GM12878 (cell line): Measurements from ENCODE around the gene CYP4F8. TPM values are rescaled to one million over a fixed set of nuclear protein-coding genes. Genes with fewer than 3 reads are reported as not detected.

Source experiments
- ATAC-seq: fragments of 200-7000 bp; cut with Tn5 transposase; 3 replicates; pipeline ENCODE4 v1.9.1; 2020; ENCODE audit warnings: mild to moderate bottlenecking, moderate library complexity
- BruUV-seq: library from RNA; stranded (reverse); fragments of 400-500 nt; replicated peaks from 2 replicates; lab custom pipeline; 2021; lab: Mats Ljungman, UMichigan
- CTCF ChIA-PET: fragments of 300-600 bp; sonication (Branson Sonifier 250); formaldehyde crosslinking; extraction: SDS; loops from one replicate; lab custom pipeline; 2021; ENCODE audit warnings: inconsistent platforms; lab: Yijun Ruan, JAX
- POLR2A ChIA-PET: fragments of 350-600 bp; formaldehyde crosslinking; extraction: SDS; loops from one replicate; lab custom pipeline; 2021; ENCODE audit warnings: inconsistent platforms; lab: Charles Lee
- RAD21 ChIA-PET: fragments of 300-600 bp; sonication (Branson Sonifier 250); formaldehyde crosslinking; loops from one replicate; lab custom pipeline; 2023; ENCODE audit warnings: antibody characterized with exemption; ENCODE audit not compliant: unreplicated experiment; lab: Charles Lee
- SMC1A ChIA-PET: fragments of 300-600 bp; sonication (Branson Sonifier 250); formaldehyde crosslinking; loops from one replicate; lab custom pipeline; 2023; ENCODE audit not compliant: unreplicated experiment, uncharacterized antibody; lab: Charles Lee
- DNase-seq: peaks from one replicate; pipeline ENCODE4 v3.0.0-alpha.2; 2011; ENCODE audit warnings: low read depth, low spot score
- FAIRE-seq: peaks from 3 replicates; lab custom pipeline; 2011; peaks lifted over from hg19 to GRCh38; lab: Jason Lieb, UNC
- H2AFZ ChIP-seq: 2 replicates; pipeline ENCODE4 v1.6.0; 2011; ENCODE audit warnings: low read depth, low read length, control low read depth; ENCODE audit not compliant: control insufficient read depth
- H3K27ac ChIP-seq: 2 replicates; pipeline ENCODE4 v1.5.1; 2011; ENCODE audit warnings: control low read depth; ENCODE audit not compliant: control insufficient read depth, insufficient read depth
- H3K27me3 ChIP-seq, 2 experiments: replicated peaks in 1 of 2; 2 replicates each; pipeline versions ENCODE4 v1.6.0 to v1.6.1; 2011; ENCODE audit warnings: low read length in 1 of 2; ENCODE audit not compliant: control insufficient read depth in 2 of 2, insufficient read depth in 2 of 2
- H3K36me3 ChIP-seq, 2 experiments: 2 replicates each; pipeline ENCODE4 v1.5.1; 2011; ENCODE audit warnings: low read length in 1 of 2; ENCODE audit not compliant: control insufficient read depth in 2 of 2, insufficient read depth in 2 of 2
- H3K4me1 ChIP-seq: 2 replicates; pipeline ENCODE4 v1.6.1; 2011; ENCODE audit warnings: mild to moderate bottlenecking, low read length, moderate library complexity, mixed read lengths; ENCODE audit not compliant: control insufficient read depth, insufficient read depth
- H3K4me2 ChIP-seq: 2 replicates; pipeline ENCODE4 v1.6.0; 2011; ENCODE audit warnings: control low read depth; ENCODE audit not compliant: control insufficient read depth, insufficient read depth
- H3K4me3 ChIP-seq: fragments of 200-600 bp; sonication (generic); 2 replicates; pipeline ENCODE4 v1.5.1; 2016
- H3K79me2 ChIP-seq: 2 replicates; pipeline ENCODE4 v1.6.0; 2011; ENCODE audit warnings: low read length; ENCODE audit not compliant: control insufficient read depth, insufficient read depth
- H3K9ac ChIP-seq: 2 replicates; pipeline ENCODE4 v1.8.0; 2011; ENCODE audit warnings: low read length, control low read depth, mixed read lengths; ENCODE audit not compliant: control insufficient read depth, insufficient read depth
- H3K9me3 ChIP-seq: replicated peaks from 3 replicates; pipeline ENCODE4 v1.5.1; 2011; ENCODE audit warnings: mild to moderate bottlenecking, low read length; ENCODE audit not compliant: control insufficient read depth, insufficient read depth
- H4K20me1 ChIP-seq: 2 replicates; pipeline ENCODE4 v1.6.0; 2011; ENCODE audit not compliant: control insufficient read depth, insufficient read depth
- EZH2 ChIP-seq: IDR thresholded peaks from 2 replicates; pipeline ENCODE4 v1.6.1; 2012; ENCODE audit warnings: low read depth, mild to moderate bottlenecking, control low read depth, inconsistent platforms, low read length, borderline replicate concordance; ENCODE audit not compliant: control insufficient read depth
- GABPA ChIP-seq: IDR thresholded peaks from 2 replicates; pipeline ENCODE4 v1.6.1; 2014; ENCODE audit warnings: antibody characterized with exemption, low read depth, mild to moderate bottlenecking, inconsistent platforms
- HDAC6 ChIP-seq: fragments of 200-600 bp; sonication (generic); IDR thresholded peaks from one replicate; pipeline ENCODE4 v1.8.0; 2017; ENCODE audit warnings: antibody characterized with exemption; ENCODE audit not compliant: unreplicated experiment
- KDM1A ChIP-seq: fragments of 200-600 bp; sonication (generic); IDR thresholded peaks from 2 replicates; pipeline ENCODE4 v1.6.1; 2016; ENCODE audit warnings: borderline replicate concordance
- LARP7 ChIP-seq: fragments of 450-650 bp; IDR thresholded peaks from 2 replicates; pipeline ENCODE4 v1.6.1; 2017; ENCODE audit warnings: mild to moderate bottlenecking
- MTA2 ChIP-seq: fragments of 450-650 bp; IDR thresholded peaks from 2 replicates; pipeline ENCODE4 v1.6.1; 2016; ENCODE audit warnings: low read depth, mild to moderate bottlenecking, moderate library complexity
- NR2C1 ChIP-seq: fragments of 450-650 bp; IDR thresholded peaks from 2 replicates; pipeline ENCODE4 v1.6.1; 2017; ENCODE audit warnings: antibody characterized with exemption, mild to moderate bottlenecking, moderate library complexity
- NRF1 ChIP-seq: conservative IDR thresholded peaks from 2 replicates; pipeline ENCODE4 v1.6.1; 2011; ENCODE audit warnings: mild to moderate bottlenecking, low read depth, low read length, improper control_type of control experiment
- PKNOX1 ChIP-seq: fragments of 450-650 bp; IDR thresholded peaks from 2 replicates; pipeline ENCODE4 v1.6.1; 2016; ENCODE audit warnings: mild to moderate bottlenecking
- RBBP5 ChIP-seq: fragments of 200-600 bp; sonication (generic); conservative IDR thresholded peaks from 2 replicates; pipeline ENCODE4 v1.6.1; 2016
- SKIL ChIP-seq: fragments of 450-650 bp; IDR thresholded peaks from 2 replicates; pipeline ENCODE4 v1.6.1; 2017; ENCODE audit warnings: mild to moderate bottlenecking, low read depth, inconsistent platforms; ENCODE audit not compliant: poor library complexity, severe bottlenecking
- TCF7 ChIP-seq: IDR thresholded peaks from 2 replicates; pipeline ENCODE4 v1.6.1; 2014; ENCODE audit warnings: antibody characterized with exemption, borderline replicate concordance
- ZNF592 ChIP-seq: fragments of 450-650 bp; IDR thresholded peaks from 2 replicates; pipeline ENCODE4 v1.6.1; 2017; ENCODE audit warnings: mild to moderate bottlenecking, moderate library complexity
- ZNF687 ChIP-seq: fragments of 450-650 bp; IDR thresholded peaks from 2 replicates; pipeline ENCODE4 v1.6.1; 2017; ENCODE audit warnings: mild to moderate bottlenecking, moderate library complexity
- WGBS: methylation state at CpG from one replicate; pipeline ENCODE4 v1.1.6; 2016; ENCODE audit warnings: low lambda C conversion rate; ENCODE audit not compliant: insufficient replicate concordance, insufficient coverage; ENCODE audit errors: missing lambda C conversion rate; 5-methylcytosine and 5-hydroxymethylcytosine counted together
- in situ Hi-C: fragments of 300-500 bp; cut with MboI; formaldehyde crosslinking; loops from 9 replicates; pipeline ENCODE4 v1.14.3; 2018; ENCODE audit warnings: mixed read lengths
- intact Hi-C: fragments of 100-400 bp; cut with micrococcal nuclease; formaldehyde crosslinking; loops from one replicate; pipeline ENCODE4 v1.14.2; 2022; ENCODE audit not compliant: unreplicated experiment
- polyA plus RNA-seq, 11 experiments: library from polyadenylated mRNA; depleted of rRNA in 4 of 11; unstranded in 6 of 11; stranded (reverse) in 5 of 11; fragments of >200 nt; fragmentation: Nextera tagmentation in 4 of 11; fragmentation: Illumina TruSeq in 1 of 11; extraction: Ambion mirVana in 4 of 11; extraction: Trizol in 1 of 11; gene quantifications; 1 replicate in 1 of 11; 2 replicates in 10 of 11; pipeline versions ENCODE4 v1.2.1 to v1.2.3, GENCODE V29; 2011 to 2016; ENCODE audit warnings: inconsistent platforms in 2 of 11, missing spikeins in 2 of 11, low read depth in 1 of 11
- total RNA-seq, 4 experiments: library from RNA; depleted of rRNA in 3 of 4; stranded (reverse); fragments of >200 nt in 3 of 4; fragmentation: Illumina TruSeq in 1 of 4; extraction: Trizol in 1 of 4; gene quantifications; 2 replicates each; pipeline versions ENCODE4 v1.2.1 to v1.2.3, GENCODE V29; 2013 to 2021

The CYP4F8 gene
- total and polyA plus RNA-seq, 10 of the 15 experiments (the other 5 are each of a cell fraction or from before 2014, with no cell fraction given): not detected

- RAD21 ChIA-PET: no interaction called here
- Histone ChIP-seq H3K79me2 (no peaks in the 10 kb centered on the region), H3K9ac (no peak overlapping the region), H4K20me1 (no peaks in the 10 kb centered on the region), H3K4me3 (no peak overlapping the region), H3K27me3 (no peaks in the 10 kb centered on the region), H3K9me3 (no peaks in the 10 kb centered on the region; the same call in 2 of the 3 replicates), H3K4me2 (no peak overlapping the region), H3K27ac (no peak overlapping the region), H2AFZ (no peak overlapping the region), H3K36me3 (no peaks in the 10 kb centered on the region), H3K4me1 (no peaks in the 10 kb centered on the region)
- POLR2A ChIA-PET: no interaction called here
- in situ Hi-C loops (no loop called here), intact Hi-C loops (no loop called here)
- BruUV-seq: no TSS peak
- CTCF ChIA-PET: no interaction called here
- no peak for ATAC-seq
- SMC1A ChIA-PET: no interaction called here
- WGBS: 57% methylated on average over 3 of the region's 3 CpGs
- DNase-seq: no peak
- no peak for FAIRE-seq
- TF ChIP-seq LARP7: no peak
- TF ChIP-seq RBBP5: no peak
- TF ChIP-seq MTA2: no peak
- no peak for TF ChIP-seq NRF1
- no peak for TF ChIP-seq PKNOX1
- no peak for TF ChIP-seq ZNF592
- no peak for TF ChIP-seq TCF7
- TF ChIP-seq NR2C1: no peak
- TF ChIP-seq HDAC6: no peak
- TF ChIP-seq GABPA: no peak
- TF ChIP-seq EZH2: no peak
- no peak for TF ChIP-seq SKIL
- no peak for TF ChIP-seq KDM1A
- no peak for TF ChIP-seq ZNF687
These were observed 36.8 kb downstream of the CYP4F8 start for GRCh38 chr19:15651791-15652190.
